DMS53 treated with DMSO at 0.1 percent for 48 hours (cell line): ENCODE data around the gene EXOSC9.

Experiments
- DNase-seq: peaks from one replicate; lab custom pipeline; 2025; ENCODE audit not compliant: unreplicated experiment; lab: John Stamatoyannopoulos, UW

Gene EXOSC9

GRCh38 chr4:121822796-121823504, 21.8 kb downstream of the EXOSC9 start:
- DNase-seq = no peak

GRCh38 chr4:121823505-121824170, 22.5 kb downstream of the EXOSC9 start, which contains the start of gene CCNA2:
Gene CCNA2, minus strand, starts transcription at chr4:121823883. Its CDS starts 255 bp downstream, at chr4:121823628.
- peak; percentile 86 for DNase-seq

GRCh38 chr4:121824171-121824527, 23.0 kb downstream of the EXOSC9 start:
- no peak for DNase-seq

GRCh38 chr4:121824950-121825349, 23.8 kb downstream of the EXOSC9 start:
- DNase-seq = no peak

GRCh38 chr4:121827853-121828252, 26.7 kb downstream of the EXOSC9 start:
- no peak for DNase-seq

- no peak for DNase-seq
These were observed 28.4 kb downstream of the EXOSC9 start for GRCh38 chr4:121829511-121829910.

- no peak for DNase-seq
These were observed 37.0 kb downstream of the EXOSC9 start for GRCh38 chr4:121838136-121838535.

GRCh38 chr4:121842862-121843261, 41.7 kb downstream of the EXOSC9 start:
- DNase-seq = no peak

GRCh38 chr4:121846662-121847061, 45.5 kb downstream of the EXOSC9 start:
- no peak for DNase-seq

GRCh38 chr4:121851354-121851753, 50.2 kb downstream of the EXOSC9 start:
- no peak for DNase-seq

- no peak for DNase-seq
These were observed 59.0 kb downstream of the EXOSC9 start for GRCh38 chr4:121860121-121860520.

GRCh38 chr4:121861426-121861825, 60.3 kb downstream of the EXOSC9 start:
- no peak for DNase-seq

- no peak for DNase-seq
These were observed 62.7 kb downstream of the EXOSC9 start for GRCh38 chr4:121863799-121864198.
